Activated CD4-positive, CD25-positive, alpha-beta regulatory T cell treated with anti-CD3 and anti-CD28 coated beads, Interleukin-2, amount 50 U/mL, for 72 hours (primary cell): ENCODE measurements around the gene DUSP22.

ENCODE experiments used
- DNase-seq: peaks from one replicate; pipeline ENCODE4 v3.0.0; 2021

DUSP22 gene

DNA sequence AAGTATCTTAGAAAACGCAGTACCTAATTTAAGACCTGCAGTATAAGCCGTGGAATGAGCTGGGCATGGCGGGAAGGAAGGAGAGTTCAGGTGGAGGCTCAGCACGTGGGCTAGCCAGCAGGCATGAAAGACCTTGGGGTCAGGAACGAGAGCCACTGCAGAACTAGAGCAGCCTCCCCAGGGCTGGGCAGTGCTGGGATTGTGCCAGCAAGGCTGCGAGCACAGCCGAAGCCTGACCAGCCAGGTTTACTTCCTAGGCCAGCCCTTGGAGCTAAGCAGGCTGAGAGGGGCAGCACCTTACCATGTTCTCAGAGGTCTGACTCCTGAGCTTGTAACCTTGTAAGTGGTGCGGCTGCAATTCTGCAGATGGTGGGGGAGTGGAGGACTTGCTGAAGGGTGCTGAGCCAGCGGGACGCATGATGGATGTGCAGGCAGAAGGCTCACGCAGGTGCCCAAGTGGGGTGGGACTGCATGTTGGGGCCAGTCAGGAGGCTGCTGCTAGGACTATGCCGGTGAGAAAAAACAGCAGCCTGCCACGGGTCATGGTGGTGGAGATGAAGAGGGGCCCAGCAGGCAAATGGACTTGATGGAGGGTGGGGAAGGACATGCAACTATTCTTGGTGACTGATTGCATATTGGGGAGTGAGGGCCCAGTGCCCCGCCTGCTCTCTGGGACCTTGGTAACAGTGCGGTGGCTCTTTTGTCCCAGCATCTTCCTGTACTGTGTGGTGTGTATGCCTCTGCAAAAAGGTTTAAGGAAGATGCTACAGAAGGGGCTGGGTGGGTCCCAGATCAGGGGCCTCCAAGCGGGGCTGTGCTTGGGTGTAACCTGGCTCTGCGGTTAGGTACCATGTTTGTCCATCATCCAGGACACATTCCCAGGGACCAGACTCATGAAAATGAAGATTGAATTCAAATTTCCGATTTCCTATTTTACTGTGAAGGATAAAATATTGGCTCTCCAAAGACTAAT lies 61.6 kb downstream of the DUSP22 start:
- no peak for DNase-seq

DNA sequence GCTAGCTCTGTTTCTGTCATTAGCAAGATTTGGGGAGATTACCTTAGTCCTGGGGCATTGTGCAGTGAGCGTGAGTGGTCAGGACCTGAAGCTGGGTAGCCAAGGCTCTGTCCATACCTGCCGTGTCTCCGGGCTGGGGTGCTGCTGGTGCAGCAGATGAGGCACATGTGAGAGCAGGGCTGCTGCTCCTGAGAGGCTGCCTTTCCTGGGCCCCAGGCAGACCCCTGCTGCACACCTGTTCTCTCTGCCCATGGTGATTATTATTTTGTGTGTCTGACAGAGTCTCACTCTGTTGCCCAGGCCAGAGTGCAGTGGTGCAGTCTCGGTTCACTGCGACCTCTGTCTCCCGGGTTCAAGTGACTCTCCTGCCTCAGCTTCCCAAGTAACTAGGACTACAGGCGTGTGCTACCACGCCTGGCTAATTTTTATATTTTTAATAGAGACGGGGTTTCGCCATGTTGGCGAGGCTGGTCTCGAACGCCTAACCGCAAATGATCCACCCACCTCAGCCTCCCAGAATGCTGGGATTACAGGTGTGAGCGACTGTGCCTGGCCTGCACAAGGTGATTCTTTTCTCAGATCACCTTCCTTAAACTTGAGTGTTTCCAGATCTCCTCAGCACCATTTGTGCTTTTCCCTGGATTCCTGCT lies 62.5 kb downstream of the DUSP22 start:
- no peak for DNase-seq

DNA sequence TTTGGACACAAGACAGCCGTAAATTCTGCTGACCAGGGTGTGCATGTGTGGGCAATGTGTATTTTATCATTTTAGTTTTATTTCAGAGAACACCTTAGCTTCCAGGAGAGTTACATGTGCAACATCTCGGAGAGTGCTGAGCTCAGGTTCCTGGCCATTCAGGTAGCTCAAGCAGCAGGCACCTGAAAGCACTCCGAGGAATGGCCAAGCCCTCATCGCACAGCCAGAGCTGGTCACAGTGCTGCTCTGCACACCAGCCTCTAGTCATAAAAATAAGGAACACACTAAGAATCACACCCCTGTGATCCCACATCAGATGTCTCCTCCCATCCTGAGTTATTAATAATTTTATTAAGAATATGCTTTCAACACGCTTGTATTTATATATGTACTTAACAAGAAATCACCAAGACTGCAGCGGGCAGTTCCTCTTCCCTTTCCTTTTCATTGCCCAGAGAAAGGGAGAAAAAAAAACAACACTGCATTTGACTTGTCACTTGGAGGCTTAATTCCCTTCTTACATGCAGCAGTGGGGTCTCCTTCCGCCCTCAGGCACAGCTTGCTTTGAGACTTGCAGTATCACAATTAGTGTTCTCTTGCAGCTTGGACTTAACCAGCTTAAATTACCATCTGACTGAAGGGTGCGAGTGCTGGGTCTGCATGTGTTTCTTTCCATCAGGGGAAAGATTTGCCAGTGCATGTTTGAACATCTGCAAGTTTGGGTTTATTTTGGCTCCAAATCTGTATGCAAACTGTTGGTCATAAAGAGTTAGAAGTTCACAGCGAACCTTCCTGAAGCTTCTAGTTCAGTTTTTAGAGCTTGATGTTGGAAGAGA lies 63.3 kb downstream of the DUSP22 start:
- DNase-seq: no peak

DNA sequence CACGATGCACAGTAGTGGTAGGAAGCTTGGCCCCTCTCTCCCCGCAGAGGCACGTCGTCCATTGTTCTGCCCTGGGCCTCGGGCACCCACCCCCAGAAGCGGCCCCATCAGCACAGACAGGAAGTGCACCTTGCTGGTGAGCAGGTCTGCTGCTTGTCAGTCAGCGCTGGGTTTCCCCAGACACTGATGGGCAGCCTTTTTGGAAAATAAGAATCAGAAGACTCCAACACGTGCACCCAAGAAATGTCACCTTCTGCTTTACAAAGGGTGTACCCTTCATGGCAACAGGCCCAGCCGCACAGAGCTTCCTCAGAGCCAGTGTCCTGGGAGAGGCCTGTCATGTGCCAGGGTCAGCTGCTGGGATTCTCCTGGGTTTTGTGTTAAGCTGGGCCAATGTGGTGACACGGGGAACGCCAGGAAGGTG lies 64.6 kb downstream of the DUSP22 start:
- DNase-seq: peak; percentile 51

DNA sequence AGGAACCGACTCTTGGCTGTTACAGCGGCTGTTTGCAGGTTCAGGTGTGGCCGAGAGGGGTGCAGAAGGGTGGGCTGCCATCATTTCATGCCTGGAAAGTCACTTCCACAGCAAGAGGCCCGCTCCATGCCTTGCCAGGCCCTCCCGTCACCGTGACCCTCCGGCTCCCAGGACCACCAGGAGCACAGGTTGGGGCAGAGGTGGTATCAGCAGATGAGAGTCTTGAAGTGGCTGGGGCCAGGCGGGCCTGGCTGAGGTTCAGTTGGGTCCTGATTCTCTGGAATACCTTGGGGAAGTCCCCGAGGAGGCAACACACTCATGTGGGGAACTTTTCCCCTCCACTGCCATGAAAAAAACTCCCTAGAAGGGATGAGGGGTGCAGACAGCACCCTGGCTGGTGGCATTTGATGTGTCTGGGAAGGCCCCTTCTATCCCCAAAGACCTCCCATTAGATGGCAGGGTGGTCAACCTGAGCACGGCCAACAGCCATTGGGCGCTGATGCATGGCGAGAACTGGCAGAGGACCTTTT lies 65.0 kb downstream of the DUSP22 start:
- DNase-seq: no peak

DNA sequence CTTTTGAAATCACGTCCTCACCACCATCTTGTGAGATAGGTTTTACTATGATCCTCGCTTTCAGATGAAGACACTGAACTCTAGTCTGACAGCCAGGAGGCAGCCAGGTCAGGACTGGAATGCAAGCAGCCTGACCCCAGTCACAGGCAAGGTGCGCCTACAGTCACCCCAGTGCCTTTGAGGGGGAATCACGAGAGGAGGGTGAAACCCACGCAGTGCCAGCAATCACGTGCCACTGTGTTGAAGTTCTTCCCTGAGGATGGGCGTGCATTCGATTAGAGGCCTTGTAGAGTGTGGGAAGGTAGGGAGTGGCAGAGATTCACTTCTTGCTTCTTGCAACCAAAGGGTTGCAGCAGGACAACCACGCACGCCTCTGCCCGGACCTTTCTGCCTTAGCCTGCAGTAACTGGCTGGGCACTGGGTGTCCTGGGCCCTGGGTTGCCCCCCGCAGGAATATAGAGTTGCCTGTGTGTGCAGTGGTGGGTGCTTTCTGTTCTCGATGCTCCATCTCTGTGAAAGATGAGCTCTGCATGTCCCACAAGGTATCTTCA lies 65.6 kb downstream of the DUSP22 start:
- no peak for DNase-seq

DNA sequence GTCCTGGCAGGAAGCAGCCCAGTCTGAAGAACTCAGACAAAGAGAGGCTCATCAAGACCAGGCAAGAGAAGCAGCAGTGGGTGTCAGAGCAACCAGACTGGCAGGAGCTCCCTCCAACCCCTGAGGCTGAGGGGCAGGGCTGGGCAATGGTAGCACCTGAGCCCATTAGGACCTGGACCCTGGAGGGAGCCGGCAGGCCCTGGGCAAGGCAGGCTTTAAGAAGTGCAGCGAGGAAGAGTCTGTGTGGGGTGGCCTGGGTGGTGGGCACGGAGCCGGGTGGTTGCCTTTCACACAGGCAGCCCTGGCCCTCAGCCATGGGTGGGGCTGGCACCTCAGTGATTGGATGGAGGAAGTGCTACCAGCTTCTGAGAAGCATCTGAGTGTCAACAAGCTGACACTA lies 66.1 kb downstream of the DUSP22 start:
- DNase-seq: no peak

DNA sequence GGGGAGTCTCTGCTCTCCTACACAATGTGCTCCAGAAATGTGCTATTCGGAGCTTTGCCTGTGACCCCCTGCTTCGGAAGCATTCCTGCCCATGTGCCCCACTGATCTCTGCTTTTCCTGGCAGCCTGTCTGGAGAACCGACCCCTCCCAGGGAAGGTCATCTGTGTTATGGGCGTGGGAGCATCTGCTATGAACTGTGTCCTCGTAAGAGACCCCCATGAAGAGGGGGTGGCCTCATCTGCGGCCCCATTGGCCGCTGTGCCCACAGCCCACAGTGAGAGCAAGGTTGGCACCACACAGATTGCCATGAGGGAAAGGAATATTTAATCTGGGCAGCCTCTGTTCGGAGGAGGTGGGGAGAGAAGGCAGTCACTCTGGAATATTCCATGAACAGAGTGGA lies 66.6 kb downstream of the DUSP22 start:
- DNase-seq: no peak

DNA sequence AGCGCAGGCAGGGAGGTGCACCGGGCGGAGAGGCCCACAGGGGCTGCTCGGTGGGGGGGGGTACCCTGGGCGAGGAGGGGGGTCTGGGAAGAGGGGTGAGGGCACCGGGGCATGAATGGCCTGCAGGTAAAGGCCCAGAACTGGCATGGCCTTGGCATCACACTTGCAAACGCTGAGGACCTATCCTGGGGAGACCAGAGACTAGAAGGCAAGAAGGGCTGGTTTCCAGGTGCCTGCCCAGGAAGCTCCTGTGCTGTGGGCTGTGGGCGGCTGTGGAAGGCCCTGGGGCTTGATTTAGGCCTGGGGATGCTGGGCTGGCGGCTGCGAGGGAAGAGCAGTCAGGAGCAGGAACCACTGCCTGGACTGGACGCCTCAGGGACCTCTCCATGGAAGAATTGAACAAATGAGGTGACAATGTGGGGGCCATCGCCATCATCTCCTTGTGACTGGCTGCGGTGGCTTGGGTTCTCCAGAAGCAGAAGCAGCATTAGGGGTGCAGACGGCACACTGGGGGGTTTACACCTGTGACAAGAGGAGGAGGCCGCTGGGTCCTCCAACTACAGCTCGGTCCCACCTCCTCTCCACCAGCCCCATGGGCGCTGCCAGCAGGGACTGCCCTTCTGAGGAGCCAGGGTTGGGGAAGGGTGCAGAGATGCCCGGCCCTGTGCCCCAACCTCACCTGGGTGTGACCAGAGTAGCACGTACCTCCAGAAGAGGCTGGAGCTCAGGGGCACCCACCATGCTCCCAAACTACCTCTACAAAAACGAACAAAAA lies 67.2 kb downstream of the DUSP22 start:
- DNase-seq: no peak

DNA sequence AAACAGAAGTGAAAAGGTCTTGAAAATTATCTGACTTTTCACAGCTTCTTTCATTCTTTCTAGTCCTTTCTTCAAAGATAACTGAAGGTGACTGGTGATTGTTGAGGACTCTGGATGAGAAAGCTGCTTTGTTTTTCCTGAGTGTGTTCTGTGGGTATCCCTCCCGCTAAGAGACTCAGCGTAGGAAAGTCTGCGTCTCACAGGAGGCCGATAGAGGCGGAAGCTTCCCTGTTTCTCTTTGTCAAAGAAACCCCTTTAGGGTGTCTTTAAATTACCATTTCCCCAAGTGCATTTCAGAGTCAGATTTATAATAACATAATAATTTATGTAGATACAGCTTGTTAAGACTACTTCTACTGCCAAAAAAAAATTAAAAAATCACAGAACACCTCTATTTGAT lies 68.1 kb downstream of the DUSP22 start:
- DNase-seq: no peak

DNA sequence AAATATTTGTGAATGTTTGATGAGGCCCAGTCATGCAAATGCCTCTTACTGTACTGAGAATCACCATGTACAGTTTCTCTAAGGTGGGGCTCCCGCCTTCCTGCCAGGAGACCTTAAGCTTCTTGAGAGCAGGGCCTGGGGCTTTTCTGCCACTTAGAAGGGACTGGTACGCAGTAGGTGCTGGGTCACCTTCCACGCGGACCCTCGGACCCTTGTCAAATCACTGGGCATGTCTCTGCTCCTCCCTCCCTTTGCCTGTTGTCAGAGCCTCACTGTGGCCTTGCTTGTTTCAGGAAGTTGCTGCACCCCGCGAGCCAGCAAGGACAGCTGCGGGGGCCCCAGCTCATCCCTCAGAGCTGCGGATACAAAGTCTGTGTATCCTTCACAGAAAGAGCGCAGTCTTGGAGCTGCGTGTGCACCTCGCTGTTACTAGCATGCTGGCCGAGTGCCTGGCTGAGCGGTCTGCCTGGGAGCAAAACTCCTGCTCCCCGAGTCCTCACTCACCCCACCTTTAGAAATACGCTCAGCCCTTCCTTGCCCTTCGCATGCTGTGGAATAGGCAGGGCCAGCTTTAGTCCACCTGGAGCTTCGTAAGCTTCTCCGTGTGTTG lies 68.6 kb downstream of the DUSP22 start:
- DNase-seq: no peak

DNA sequence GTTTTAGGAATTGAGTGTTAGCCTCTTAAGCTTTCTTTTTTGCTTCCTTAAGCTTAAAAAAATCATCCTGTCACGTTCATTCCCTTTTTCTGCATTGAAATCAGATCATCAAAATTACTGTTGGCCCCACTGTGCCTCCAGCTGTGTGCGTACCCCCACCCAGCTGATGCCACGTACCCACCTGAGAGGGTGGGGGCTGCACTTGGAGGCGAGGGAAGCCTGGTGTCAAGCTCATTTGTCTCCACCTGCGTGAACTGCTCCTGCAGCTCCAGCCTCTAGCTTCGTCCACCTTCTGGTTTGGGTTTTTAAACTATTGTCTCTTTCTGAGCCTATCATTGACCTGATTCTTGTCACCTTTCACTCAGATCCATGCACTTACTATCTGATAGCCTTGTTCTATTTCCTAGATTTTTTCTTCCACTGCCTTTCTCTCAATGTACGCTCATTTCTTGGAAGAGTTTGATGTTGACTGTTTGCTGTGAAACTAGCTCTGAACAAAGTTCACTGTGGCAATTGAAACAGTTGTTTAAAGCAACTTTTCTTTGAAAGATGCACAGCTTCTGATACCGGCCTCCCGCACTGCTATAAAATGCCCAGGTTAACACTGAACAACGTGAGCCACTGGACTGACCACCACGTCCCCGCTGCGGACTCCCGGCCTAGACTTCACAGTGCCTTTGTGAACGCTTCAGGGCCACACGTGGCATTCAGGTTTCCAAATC lies 69.3 kb downstream of the DUSP22 start:
- no peak for DNase-seq

DNA sequence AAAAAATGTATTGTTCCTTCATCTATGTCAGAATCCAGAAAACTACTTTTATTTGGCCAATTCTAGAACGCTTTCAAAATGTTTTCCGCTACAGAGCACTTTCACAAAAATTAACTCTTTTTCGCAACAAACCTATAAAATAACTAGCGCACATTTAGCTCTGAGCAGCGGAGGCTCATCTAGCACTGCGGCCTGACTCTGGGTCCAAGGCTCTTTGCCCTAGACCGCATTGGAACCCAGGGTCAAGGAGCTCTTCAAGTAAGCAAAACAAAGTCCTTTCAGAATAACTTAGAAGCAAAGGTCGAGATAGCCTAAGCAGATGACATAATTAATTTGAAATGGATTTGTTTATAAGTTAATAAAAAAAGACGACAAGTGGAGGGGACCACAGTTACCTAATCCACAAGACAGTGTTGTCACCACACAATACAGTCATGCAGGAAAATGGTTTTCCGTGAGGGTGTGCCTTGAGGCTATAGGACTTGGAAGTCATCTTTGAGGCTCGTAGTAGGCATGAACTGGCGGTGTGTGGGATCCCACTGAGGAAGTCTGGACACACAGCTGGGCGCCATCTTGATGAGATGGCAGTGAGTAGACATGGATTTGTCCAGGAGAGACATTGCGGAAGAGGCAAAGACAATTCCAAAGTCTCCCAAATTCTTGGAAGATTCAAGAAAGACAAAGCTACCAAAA lies 70.1 kb downstream of the DUSP22 start:
- no peak for DNase-seq

DNA sequence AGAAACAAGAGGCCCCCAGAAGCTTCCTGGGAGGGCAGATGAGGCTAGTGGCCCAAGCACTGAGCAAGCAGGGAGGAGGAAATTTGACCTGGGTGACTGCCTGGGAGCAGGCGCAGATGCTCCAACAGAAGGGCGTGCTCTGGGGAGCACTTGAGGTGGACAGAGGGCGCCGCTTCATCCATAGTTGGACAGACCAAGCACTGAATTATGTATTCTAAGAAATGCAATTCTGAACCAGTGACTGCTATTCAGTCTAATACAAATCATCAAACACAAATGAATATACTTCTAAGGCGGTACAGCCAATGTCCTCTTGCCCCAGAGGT lies 70.6 kb downstream of the DUSP22 start:
- DNase-seq: no peak

DNA sequence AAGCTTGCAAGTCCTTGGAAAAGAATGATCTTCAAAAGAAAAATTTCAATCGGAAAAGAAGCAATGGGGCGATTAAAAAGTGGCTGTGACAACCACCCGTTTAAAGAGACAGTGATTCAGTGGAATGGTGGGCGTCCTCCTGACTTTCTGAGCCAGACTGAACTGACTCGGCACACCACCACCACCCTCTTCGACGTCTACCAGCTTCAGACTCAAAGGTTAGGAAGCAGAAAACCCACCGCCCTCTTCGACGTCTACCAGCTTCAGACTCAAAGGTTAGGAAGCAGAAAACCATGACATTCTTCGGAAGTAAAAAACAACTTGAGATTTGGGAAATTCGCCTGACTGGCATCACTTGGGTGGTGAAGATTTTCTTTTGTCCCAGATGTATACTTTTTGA lies 71.0 kb downstream of the DUSP22 start:
- no peak for DNase-seq

DNA sequence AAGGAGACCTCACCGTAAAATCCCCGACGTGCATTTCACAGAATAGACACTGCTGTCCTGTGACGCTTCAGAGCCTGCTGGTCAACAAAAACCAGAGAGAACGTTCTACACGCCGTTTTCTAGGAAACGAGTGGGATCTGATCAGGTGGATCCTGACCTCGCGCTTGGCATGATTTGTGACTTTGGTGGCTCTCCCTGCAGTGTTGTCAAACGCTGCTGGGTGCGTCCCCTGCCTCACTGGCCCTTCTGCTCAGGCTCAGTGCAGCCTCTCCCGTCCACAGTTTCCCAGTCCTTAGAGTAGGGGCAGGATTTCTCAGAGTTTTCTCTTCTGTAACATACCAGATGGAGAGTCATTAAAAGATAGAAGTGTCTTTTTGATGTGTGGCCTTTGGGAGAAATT lies 71.6 kb downstream of the DUSP22 start:
- no peak for DNase-seq

DNA sequence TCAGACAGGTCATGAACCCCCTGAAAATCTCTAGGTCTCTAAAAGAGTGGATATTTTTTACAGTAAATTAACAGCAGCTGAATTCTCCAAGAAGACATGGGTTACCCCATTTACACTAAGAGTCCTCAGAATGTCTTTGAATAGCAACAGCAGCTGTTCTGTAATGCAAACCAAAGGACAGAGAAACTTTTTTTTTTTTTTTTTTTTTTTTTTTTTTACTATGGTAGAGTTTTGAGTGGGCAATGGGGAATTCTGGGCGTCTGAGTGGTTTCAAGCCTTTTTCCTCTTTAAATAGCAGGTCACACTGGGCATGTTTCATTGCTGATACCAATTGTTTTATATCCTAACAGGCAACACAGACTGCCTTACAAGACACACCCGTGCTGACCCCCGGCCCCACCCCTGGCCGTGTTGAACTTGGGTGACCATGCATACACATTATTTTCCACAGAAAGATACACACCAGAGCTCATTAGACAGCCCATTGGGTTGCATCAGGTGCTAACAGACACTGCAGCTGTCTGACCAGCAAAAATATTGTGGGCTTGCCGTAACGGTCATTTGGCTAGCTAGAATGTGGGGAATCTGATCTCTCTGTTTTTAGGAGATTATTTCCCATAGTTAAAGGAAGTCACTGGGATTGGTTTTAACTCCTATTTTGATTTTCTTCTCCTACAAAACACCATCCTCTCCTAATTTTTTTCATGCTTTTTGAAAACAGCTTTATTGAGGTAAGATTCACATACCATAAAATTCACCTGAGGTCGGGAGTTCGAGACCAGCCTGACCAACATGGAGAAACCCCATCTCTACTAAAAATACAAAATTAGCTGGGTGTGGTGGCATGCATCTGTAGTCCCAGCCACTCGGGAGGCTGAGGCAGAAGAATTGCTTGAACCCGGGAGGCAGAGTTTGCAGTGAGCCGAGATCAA lies 72.6 kb downstream of the DUSP22 start:
- DNase-seq: no peak

DNA sequence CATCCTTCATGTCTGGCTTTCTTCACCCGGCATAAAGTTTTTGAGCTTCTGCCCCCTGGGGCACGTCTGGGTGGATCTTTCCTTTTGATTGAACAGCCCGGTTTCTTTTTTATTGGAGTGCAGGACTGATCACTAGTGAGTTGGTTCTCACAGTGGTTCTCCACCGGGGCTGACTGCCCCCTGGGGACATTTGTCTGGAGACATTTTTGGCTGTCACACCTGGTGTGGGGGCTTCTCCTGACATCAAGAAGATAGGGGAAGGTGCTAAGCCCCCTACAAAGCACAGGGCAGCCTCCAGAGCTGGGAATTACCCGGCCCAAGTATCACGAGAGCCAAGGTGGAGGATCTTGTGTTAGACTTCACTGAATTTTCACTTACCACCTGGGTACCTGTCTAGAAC lies 73.5 kb downstream of the DUSP22 start:
- DNase-seq: no peak
